ENCODE measurements around the gene GNA15. TPM values are rescaled to one million over a fixed set of nuclear protein-coding genes. Genes with fewer than 3 reads are reported as not detected.
"Not testable (repeated sequence)": the region's sequence is repeated elsewhere in the genome, so short reads cannot be mapped to it uniquely, and the experiment has no call there.

GNA15 gene
- total and polyA plus RNA-seq, 12 donors, result 0.61 to 16.3 (median 6.8) TPM

DNA sequence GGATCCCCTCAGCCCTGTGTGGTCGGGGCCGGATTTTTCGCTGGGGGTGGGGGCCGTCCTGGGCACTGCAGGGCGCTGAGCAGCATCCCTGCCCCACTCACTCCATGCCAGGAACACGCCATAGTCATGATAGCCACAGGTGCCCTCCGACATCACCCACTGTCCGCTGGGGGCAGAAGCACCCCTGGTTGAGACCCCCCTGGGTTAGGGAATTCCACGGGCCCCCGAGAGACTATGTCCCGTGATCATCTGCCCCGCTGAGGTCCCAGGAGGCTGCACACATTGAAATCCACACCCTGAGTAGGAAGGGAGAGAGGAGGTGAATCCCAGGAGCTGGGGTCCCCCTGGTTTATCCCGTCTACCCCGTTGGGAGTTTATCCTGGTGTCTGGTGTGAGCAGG lies 66.1 kb downstream of the GNA15 start:
- TF ChIP-seq POLR2A (IDR thresholded peaks at IDR 0.05) (no peak), CTCF (IDR thresholded peaks at IDR 0.05) (no peak)
- no peaks in the 10 kb centered on the region for H3K27me3 ChIP-seq
- H3K9me3 ChIP-seq (replicated peaks in 1 of 3), result no peaks in the 10 kb centered on the region
- peaks cover 0 to 38% of the 10 kb centered on the region in 2 donors for H3K36me3 ChIP-seq (replicated peaks in 1 of 2)
- no peak overlapping the region for H3K27ac ChIP-seq
- no peaks in the 10 kb centered on the region for H3K4me1 ChIP-seq (replicated peaks in 1 of 2)
- intact Hi-C loops (cut with DNase I), result no loop called here
- DNase-seq, result no peak
- H3K4me3 ChIP-seq, result no peak overlapping the region
- 60 to 98% (median 94%) methylated on average over 3 to 14 of the region's 14 CpGs for WGBS, 4 donors

DNA sequence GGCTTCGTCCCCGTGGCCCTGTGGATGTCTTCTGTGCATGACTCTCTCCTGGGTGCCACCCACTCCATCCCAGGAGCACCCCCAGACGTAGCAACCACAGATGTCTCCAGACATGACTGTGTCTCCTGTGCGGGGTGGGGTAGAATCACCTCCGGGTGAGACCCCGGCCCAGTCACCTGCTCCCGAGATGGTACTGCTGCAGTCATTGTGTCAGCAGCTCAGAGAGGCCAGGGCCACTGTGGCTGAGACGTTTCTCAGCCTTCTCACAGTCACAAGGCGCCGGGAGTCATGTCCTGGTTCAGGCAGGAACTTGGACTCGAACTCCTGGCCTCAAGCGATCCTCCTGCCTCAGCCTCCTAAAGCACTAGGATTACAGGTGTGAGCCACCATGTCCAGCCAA lies 66.5 kb downstream of the GNA15 start:
- H3K27ac ChIP-seq, result no peak overlapping the region
- peaks cover 0 to 42% of the 10 kb centered on the region in 2 donors for H3K36me3 ChIP-seq (replicated peaks in 1 of 2)
- no peaks in the 10 kb centered on the region for H3K4me1 ChIP-seq (replicated peaks in 1 of 2)
- no peaks in the 10 kb centered on the region for H3K27me3 ChIP-seq
- H3K4me3 ChIP-seq, result no peak overlapping the region
- intact Hi-C loops (cut with DNase I), result no loop called here
- H3K9me3 ChIP-seq (replicated peaks in 1 of 3), result no peaks in the 10 kb centered on the region
- WGBS, 4 donors, result 72 to 90% (median 83%) methylated on average over 6 to 12 of the region's 12 CpGs
- no peak for TF ChIP-seq CTCF (IDR thresholded peaks at IDR 0.05)
- TF ChIP-seq POLR2A (IDR thresholded peaks at IDR 0.05), result no peak
- DNase-seq, result no peak

GRCh38 chr19:3202895-3203294 lies 67.1 kb downstream of the GNA15 start:
- H3K4me3 ChIP-seq; H3K27me3 ChIP-seq; H3K27ac ChIP-seq; H3K4me1 ChIP-seq (replicated peaks in 1 of 2); DNase-seq; intact Hi-C loops (cut with DNase I); H3K9me3 ChIP-seq (replicated peaks in 1 of 3): not testable (repeated sequence)
- H3K36me3 ChIP-seq (replicated peaks in 1 of 2), result peaks cover 0 to 47% of the 10 kb centered on the region in 2 donors
- WGBS, 4 donors, result 94 to 97% (median 95%) methylated on average over 7 of the region's 7 CpGs

GRCh38 chr19:3203805-3204645 lies 68.2 kb downstream of the GNA15 start:
- H3K4me3 ChIP-seq, result no peak overlapping the region
- no peaks in the 10 kb centered on the region for H3K4me1 ChIP-seq (replicated peaks in 1 of 2)
- no peaks in the 10 kb centered on the region for H3K27me3 ChIP-seq
- DNase-seq, result no peak
- no peaks in the 10 kb centered on the region for H3K9me3 ChIP-seq (replicated peaks in 1 of 3)
- TF ChIP-seq CTCF (IDR thresholded peaks at IDR 0.05), result no peak
- no peak for TF ChIP-seq POLR2A (IDR thresholded peaks at IDR 0.05)
- H3K27ac ChIP-seq, result no peak overlapping the region
- WGBS, 4 donors, result 94 to 96% (median 95%) methylated on average over 22 to 43 of the region's 43 CpGs; no CpG with 5 or more reads in 1 of the 4 donors
- intact Hi-C loops (cut with DNase I), result no loop called here
- peaks cover 0 to 48% of the 10 kb centered on the region in 2 donors for H3K36me3 ChIP-seq (replicated peaks in 1 of 2)

Measured in adrenal gland (tissue), 12 donors.